T-helper 1 cell treated with Interleukin-12 subunit alpha and Interleukin-12 subunit beta and Interleukin-4 antibody, amounts not matched to agents 30 μg/mL and 1 μg/mL, for 36 hours (primary cell): ENCODE results near the gene MFAP3L.

ENCODE experiments used
- H3K27ac Mint-ChIP-seq: one replicate; pipeline ENCODE4 v1.8.0; 2021; ENCODE audit warnings: mild to moderate bottlenecking, mixed read lengths
- H3K27me3 Mint-ChIP-seq: one replicate; pipeline ENCODE4 v1.8.0; 2021; ENCODE audit warnings: low read depth, mixed read lengths
- H3K36me3 Mint-ChIP-seq: one replicate; pipeline ENCODE4 v1.8.0; 2021; ENCODE audit warnings: low read depth, mixed read lengths
- H3K4me1 Mint-ChIP-seq: one replicate; pipeline ENCODE4 v1.8.0; 2021; ENCODE audit warnings: low read depth, mixed read lengths
- H3K4me3 Mint-ChIP-seq: one replicate; pipeline ENCODE4 v1.8.0; 2021; ENCODE audit warnings: mild to moderate bottlenecking, moderate library complexity, mixed read lengths
- H3K9me3 Mint-ChIP-seq: one replicate; pipeline ENCODE4 v1.8.0; 2021; ENCODE audit warnings: mixed read lengths

Gene MFAP3L

GRCh38 chr4:170037481-170037880, 11.3 kb upstream of the MFAP3L start:
- H3K4me3 Mint-ChIP-seq = no peak overlapping the region
- H3K9me3 Mint-ChIP-seq = no peaks in the 10 kb centered on the region
- H3K27ac Mint-ChIP-seq = no peak overlapping the region
- H3K4me1 Mint-ChIP-seq = no peaks in the 10 kb centered on the region
- H3K36me3 Mint-ChIP-seq = no peaks in the 10 kb centered on the region
- H3K27me3 Mint-ChIP-seq = no peaks in the 10 kb centered on the region

- Mint-ChIP-seq H3K27me3 (no peaks in the 10 kb centered on the region), H3K4me1 (no peaks in the 10 kb centered on the region), H3K36me3 (no peaks in the 10 kb centered on the region), H3K4me3 (no peak overlapping the region), H3K27ac (no peak overlapping the region), H3K9me3 (no peaks in the 10 kb centered on the region)
These were observed 9.7 kb upstream of the MFAP3L start for GRCh38 chr4:170035845-170036244.

- H3K9me3 Mint-ChIP-seq = no peaks in the 10 kb centered on the region
- no peaks in the 10 kb centered on the region for H3K4me1 Mint-ChIP-seq
- H3K36me3 Mint-ChIP-seq = no peaks in the 10 kb centered on the region
- peaks cover 5% of the 10 kb centered on the region for H3K27me3 Mint-ChIP-seq
- no peak overlapping the region for H3K4me3 Mint-ChIP-seq
- H3K27ac Mint-ChIP-seq = no peak overlapping the region
These were observed 9.0 kb upstream of the MFAP3L start for GRCh38 chr4:170035231-170035630.

- no peaks in the 10 kb centered on the region for H3K36me3 Mint-ChIP-seq
- no peak overlapping the region for H3K27ac Mint-ChIP-seq
- H3K9me3 Mint-ChIP-seq = no peaks in the 10 kb centered on the region
These were observed 7.8 kb upstream of the MFAP3L start for GRCh38 chr4:170033999-170034398.

GRCh38 chr4:170030121-170030520, 3.9 kb upstream of the MFAP3L start:
- Mint-ChIP-seq H3K36me3 (no peaks in the 10 kb centered on the region), H3K9me3 (no peaks in the 10 kb centered on the region), H3K4me3 (no peak overlapping the region), H3K27ac (no peak overlapping the region), H3K27me3 (peaks cover 43% of the 10 kb centered on the region), H3K4me1 (peaks cover 6% of the 10 kb centered on the region)

More at GRCh38 chr4:170033999-170034398, 7.8 kb upstream of the MFAP3L start:
- no peak overlapping the region for H3K4me3 Mint-ChIP-seq
- H3K4me1 Mint-ChIP-seq = no peaks in the 10 kb centered on the region
- H3K27me3 Mint-ChIP-seq = peaks cover 13% of the 10 kb centered on the region

- peak overlapping the region; percentile 69 for H3K27ac Mint-ChIP-seq
- peaks cover 68% of the 10 kb centered on the region for H3K27me3 Mint-ChIP-seq
- H3K4me1 Mint-ChIP-seq = peaks cover 6% of the 10 kb centered on the region
- H3K9me3 Mint-ChIP-seq = no peaks in the 10 kb centered on the region
- H3K36me3 Mint-ChIP-seq = no peaks in the 10 kb centered on the region
- H3K4me3 Mint-ChIP-seq = peak overlapping the region; percentile 84
These were observed 1.1 kb upstream of the MFAP3L start for GRCh38 chr4:170027181-170027829.

- Mint-ChIP-seq H3K4me3 (peak overlapping the region; percentile 73), H3K36me3 (no peaks in the 10 kb centered on the region), H3K4me1 (peaks cover 6% of the 10 kb centered on the region), H3K27ac (no peak overlapping the region), H3K9me3 (no peaks in the 10 kb centered on the region), H3K27me3 (peaks cover 70% of the 10 kb centered on the region)
These were observed 507 bp downstream of the MFAP3L start for GRCh38 chr4:170025523-170026252.

- peaks cover 2% of the 10 kb centered on the region for H3K4me1 Mint-ChIP-seq
- H3K36me3 Mint-ChIP-seq = no peaks in the 10 kb centered on the region
- no peak overlapping the region for H3K27ac Mint-ChIP-seq
- H3K4me3 Mint-ChIP-seq = no peak overlapping the region
- peaks cover 49% of the 10 kb centered on the region for H3K27me3 Mint-ChIP-seq
- no peaks in the 10 kb centered on the region for H3K9me3 Mint-ChIP-seq
These were observed 4.0 kb downstream of the MFAP3L start for GRCh38 chr4:170022211-170022610.

DNA sequence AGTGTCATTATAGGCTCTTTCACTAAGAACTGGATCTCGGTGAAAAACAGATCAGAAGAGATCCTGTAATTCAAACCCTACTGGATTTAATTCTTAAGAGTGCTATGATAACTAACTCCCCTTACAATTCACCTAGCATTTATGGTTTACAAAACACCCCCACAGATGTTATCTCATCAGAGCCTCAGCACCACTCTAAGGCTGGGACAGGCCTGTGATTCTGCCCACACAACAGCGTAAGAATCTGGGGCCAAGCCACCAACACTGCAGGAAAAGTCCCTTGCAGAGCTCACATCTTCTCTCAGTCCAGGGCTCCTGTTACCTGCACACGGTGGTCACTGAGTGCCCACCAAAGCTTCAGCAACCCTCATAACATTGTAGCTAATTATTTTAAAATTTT, 8.9 kb downstream of the MFAP3L start:
- Mint-ChIP-seq H3K4me1 (no peaks in the 10 kb centered on the region), H3K27ac (no peak overlapping the region), H3K4me3 (no peak overlapping the region), H3K36me3 (no peaks in the 10 kb centered on the region), H3K27me3 (peaks cover 11% of the 10 kb centered on the region), H3K9me3 (no peaks in the 10 kb centered on the region)

- H3K4me1 Mint-ChIP-seq = no peaks in the 10 kb centered on the region
- H3K4me3 Mint-ChIP-seq = no peak overlapping the region
- H3K9me3 Mint-ChIP-seq = no peaks in the 10 kb centered on the region
- H3K27ac Mint-ChIP-seq = no peak overlapping the region
- H3K36me3 Mint-ChIP-seq = no peaks in the 10 kb centered on the region
- H3K27me3 Mint-ChIP-seq = peaks cover 8% of the 10 kb centered on the region
These were observed 10.9 kb downstream of the MFAP3L start for GRCh38 chr4:170015285-170015684.

DNA sequence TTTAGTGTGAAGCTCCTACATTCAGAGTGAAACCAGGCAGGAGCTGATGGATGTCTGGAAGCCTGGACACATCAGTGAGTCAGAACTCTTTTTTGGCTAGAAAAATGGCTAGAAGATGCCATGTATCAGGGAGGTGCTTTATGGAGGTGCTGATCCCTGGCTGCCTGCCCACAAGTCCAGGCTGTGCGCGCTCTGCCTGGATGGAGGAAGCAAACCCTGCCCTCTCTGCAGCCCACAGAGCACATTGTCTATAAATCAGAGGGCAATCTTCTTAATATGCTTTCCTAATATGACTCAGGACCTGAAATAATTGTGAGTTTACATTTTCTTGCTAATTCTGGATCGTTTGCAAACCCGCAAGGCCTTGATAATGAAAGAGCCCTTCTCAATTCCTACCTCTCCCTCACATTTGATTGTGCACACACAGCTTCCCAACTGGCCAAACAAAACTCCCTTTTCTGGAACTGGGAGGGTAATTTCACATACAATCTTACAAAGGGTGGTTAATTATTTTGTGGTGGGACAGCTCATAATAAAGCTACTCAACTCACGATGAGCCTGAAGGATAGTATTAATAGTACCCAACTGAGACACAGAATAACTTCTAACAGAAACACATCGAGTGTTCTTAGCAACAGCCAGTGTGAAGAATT, 11.7 kb downstream of the MFAP3L start:
- H3K27ac Mint-ChIP-seq = no peak overlapping the region
- H3K4me3 Mint-ChIP-seq = no peak overlapping the region
- H3K36me3 Mint-ChIP-seq = no peaks in the 10 kb centered on the region
- no peaks in the 10 kb centered on the region for H3K9me3 Mint-ChIP-seq
- H3K4me1 Mint-ChIP-seq = no peaks in the 10 kb centered on the region
- H3K27me3 Mint-ChIP-seq = peaks cover 5% of the 10 kb centered on the region

- Mint-ChIP-seq H3K9me3 (no peaks in the 10 kb centered on the region), H3K27ac (no peak overlapping the region)
These were observed 13.6 kb downstream of the MFAP3L start for GRCh38 chr4:170012629-170012958.

DNA sequence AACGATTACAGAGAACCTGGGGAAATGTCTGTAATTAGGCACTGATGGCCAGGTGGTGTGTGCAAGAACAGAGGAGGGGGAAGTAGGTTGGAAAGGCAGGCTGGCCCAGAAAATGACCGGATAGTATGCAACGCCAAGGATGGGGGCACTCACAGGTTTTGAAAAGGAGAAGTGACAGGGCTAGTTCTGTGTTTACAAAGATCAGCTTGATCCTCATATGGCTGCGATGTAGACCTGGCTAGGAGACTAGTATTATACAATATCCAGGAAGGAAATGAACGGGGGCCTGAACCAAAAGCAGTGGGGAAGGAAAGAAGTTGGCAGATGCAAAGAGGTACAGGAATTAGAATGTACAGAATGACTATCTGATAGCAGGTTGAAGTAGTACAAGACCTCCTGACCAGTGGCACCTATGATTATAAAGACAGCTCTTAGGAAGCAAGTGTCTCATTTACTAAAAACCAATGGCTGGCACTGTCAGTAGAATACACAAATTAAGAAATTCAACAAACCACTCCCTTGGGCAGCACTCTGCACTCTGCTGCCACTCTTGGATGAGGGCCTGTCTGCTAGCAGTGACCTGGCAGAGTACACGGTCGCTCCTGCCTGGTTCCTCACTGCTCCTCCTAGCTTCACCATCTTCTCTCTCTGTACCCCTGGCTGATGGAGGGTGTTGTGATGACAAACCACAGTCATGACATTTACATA, 14.1 kb downstream of the MFAP3L start:
- Mint-ChIP-seq H3K27me3 (peaks cover 5% of the 10 kb centered on the region), H3K4me3 (no peak overlapping the region), H3K36me3 (no peaks in the 10 kb centered on the region), H3K4me1 (no peaks in the 10 kb centered on the region), H3K27ac (no peak overlapping the region), H3K9me3 (no peaks in the 10 kb centered on the region)

More at GRCh38 chr4:170012629-170012958, 13.6 kb downstream of the MFAP3L start:
- no peaks in the 10 kb centered on the region for H3K4me1 Mint-ChIP-seq
- peaks cover 5% of the 10 kb centered on the region for H3K27me3 Mint-ChIP-seq
- H3K4me3 Mint-ChIP-seq = no peak overlapping the region
- H3K36me3 Mint-ChIP-seq = no peaks in the 10 kb centered on the region

DNA sequence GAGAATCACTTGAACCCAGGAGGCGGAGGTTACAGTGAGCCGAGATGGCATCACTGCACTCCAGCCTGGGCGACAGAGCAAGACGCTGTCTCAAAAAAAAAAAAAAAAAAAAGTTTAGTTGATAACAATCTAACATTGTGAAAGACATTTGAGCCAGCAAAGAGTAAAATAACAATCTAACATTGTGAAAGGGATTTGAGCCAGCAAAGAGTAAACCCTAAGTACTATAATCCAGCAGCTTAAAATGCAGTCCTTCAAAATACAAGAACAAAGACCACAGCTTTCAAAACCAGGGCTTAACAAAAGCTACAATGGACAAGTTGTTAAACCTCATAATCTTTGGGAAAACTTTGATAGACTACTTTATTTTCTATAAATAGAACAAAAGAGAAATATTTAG, 16.9 kb downstream of the MFAP3L start:
- Mint-ChIP-seq H3K4me1 (no peaks in the 10 kb centered on the region), H3K36me3 (no peaks in the 10 kb centered on the region), H3K9me3 (no peaks in the 10 kb centered on the region), H3K27ac (no peak overlapping the region), H3K4me3 (no peak overlapping the region), H3K27me3 (peaks cover 5% of the 10 kb centered on the region)
